Uterus (tissue), 4 donors: ENCODE results near the gene PDX1. TPM values are rescaled to one million over a fixed set of nuclear protein-coding genes. Genes with fewer than 3 reads are reported as not detected.

ENCODE experiments used
- DNase-seq, 2 donors: peaks; one replicate each; pipeline ENCODE4 v3.0.0-alpha.2; 2019 to 2020
- H3K27ac ChIP-seq, 2 donors: fragments of 200-600 bp; sonication (generic); 1 replicate in 1 of 2; 2 replicates in 1 of 2; pipeline ENCODE4 v1.5.1; 2016 to 2018
- H3K27me3 ChIP-seq, 2 donors: fragments of 200-600 bp; sonication (generic); one replicate each; pipeline ENCODE4 v1.5.1; 2018 to 2019; ENCODE audit warnings: control low read depth in 1 of 2
- H3K36me3 ChIP-seq, 2 donors: fragments of 200-600 bp; sonication (generic); one replicate each; pipeline ENCODE4 v1.5.1; 2019; ENCODE audit warnings: control low read depth in 1 of 2
- H3K4me1 ChIP-seq, 2 donors: fragments of 200-600 bp; sonication (generic); one replicate each; pipeline ENCODE4 v1.5.1; 2018 to 2019; ENCODE audit warnings: control low read depth in 1 of 2
- H3K4me3 ChIP-seq, 2 donors: fragments of 200-600 bp; sonication (generic); 1 replicate in 1 of 2; 2 replicates in 1 of 2; pipeline ENCODE4 v1.5.1; 2018 to 2019; ENCODE audit warnings: mild to moderate bottlenecking in 1 of 2
- H3K9me3 ChIP-seq, 2 donors: fragments of 200-600 bp; sonication (generic); one replicate each; pipeline ENCODE4 v1.5.1; 2019; ENCODE audit warnings: control low read depth in 1 of 2
- POLR2A ChIP-seq, 2 donors: fragments of 450-650 bp; IDR thresholded peaks; one replicate each; pipeline ENCODE4 v1.6.1; 2016; ENCODE audit warnings: antibody characterized with exemption in 2 of 2, mild to moderate bottlenecking in 1 of 2, moderate library complexity in 1 of 2
- intact Hi-C: fragments of 100-400 bp; cut with DNase I; formaldehyde crosslinking; loops from one replicate; pipeline ENCODE4 v1.15.1; 2023; ENCODE audit warnings: low total_unique reads
- total RNA-seq, 4 donors: library from RNA; depleted of rRNA in 3 of 4; stranded (reverse); fragments of >200 nt in 3 of 4; gene quantifications; one replicate each; pipeline versions ENCODE4 v1.1.0 to v1.2.4, GENCODE V29; 2014 to 2023
- TF ChIP-seq, protein P1 (sequence below), 4 experiments: fragments of 200-600 bp in 2 of 4; fragments of 450-650 bp in 2 of 4; sonication (generic) in 2 of 4; IDR thresholded peaks; one replicate each; pipeline ENCODE4 v1.5.1; 2016 to 2019; ENCODE audit warnings: antibody characterized with exemption in 4 of 4, mild to moderate bottlenecking in 2 of 4, moderate library complexity in 1 of 4
- donor health status: DM: yes; HTN: yes; CAD: no.

Gene PDX1
- total RNA-seq: not detected

DNA sequence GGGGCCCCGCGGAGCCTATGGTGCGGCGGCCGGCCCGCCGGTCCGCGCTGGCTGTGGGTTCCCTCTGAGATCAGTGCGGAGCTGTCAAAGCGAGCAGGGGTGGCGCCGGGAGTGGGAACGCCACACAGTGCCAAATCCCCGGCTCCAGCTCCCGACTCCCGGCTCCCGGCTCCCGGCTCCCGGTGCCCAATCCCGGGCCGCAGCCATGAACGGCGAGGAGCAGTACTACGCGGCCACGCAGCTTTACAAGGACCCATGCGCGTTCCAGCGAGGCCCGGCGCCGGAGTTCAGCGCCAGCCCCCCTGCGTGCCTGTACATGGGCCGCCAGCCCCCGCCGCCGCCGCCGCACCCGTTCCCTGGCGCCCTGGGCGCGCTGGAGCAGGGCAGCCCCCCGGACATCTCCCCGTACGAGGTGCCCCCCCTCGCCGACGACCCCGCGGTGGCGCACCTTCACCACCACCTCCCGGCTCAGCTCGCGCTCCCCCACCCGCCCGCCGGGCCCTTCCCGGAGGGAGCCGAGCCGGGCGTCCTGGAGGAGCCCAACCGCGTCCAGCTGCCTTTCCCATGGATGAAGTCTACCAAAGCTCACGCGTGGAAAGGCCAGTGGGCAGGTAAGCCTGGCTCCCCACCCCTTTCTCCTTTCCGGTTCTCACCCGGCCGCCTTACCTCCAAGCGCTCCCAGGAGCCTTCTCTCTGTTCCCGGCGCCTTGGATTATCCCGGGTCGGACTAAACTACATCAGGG is at the start of gene PDX1:
PDX1 (plus strand) TSS at position 67 of the 743 bp plus-strand sequence; CDS start at position 206, 139 bp downstream.
- intact Hi-C loops: no loop called here
- TF ChIP-seq, protein P1, sequence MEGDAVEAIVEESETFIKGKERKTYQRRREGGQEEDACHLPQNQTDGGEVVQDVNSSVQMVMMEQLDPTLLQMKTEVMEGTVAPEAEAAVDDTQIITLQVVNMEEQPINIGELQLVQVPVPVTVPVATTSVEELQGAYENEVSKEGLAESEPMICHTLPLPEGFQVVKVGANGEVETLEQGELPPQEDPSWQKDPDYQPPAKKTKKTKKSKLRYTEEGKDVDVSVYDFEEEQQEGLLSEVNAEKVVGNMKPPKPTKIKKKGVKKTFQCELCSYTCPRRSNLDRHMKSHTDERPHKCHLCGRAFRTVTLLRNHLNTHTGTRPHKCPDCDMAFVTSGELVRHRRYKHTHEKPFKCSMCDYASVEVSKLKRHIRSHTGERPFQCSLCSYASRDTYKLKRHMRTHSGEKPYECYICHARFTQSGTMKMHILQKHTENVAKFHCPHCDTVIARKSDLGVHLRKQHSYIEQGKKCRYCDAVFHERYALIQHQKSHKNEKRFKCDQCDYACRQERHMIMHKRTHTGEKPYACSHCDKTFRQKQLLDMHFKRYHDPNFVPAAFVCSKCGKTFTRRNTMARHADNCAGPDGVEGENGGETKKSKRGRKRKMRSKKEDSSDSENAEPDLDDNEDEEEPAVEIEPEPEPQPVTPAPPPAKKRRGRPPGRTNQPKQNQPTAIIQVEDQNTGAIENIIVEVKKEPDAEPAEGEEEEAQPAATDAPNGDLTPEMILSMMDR (IDR thresholded peaks at IDR 0.05): no peak
- TF ChIP-seq POLR2A (IDR thresholded peaks at IDR 0.05): no peak
- no peak within 1 kb of the TSS for H3K27ac ChIP-seq

DNA sequence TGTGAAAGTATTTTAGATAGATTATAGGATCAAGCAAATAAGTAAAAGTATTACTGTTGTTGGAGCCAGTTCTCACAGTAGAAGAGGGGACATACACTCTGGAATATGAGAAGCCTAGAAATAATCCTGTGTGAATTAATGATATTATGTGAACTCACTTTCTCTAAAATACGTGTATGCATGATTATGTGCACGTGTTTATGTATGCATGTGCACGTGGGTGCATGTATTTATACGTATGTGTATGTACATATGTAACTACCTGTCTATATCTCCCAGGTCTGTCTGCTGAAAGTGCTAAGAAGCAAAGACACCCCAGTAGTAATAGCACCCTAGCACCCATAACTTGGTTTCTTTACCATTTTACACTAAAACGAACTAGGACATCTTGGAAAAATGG is 41.5 kb upstream of the PDX1 start:
- Histone ChIP-seq H3K27me3 (no peaks in the 10 kb centered on the region), H3K36me3 (no peaks in the 10 kb centered on the region), H3K27ac (no peak overlapping the region), H3K9me3 (no peaks in the 10 kb centered on the region), H3K4me1 (no peaks in the 10 kb centered on the region), H3K4me3 (no peak overlapping the region)
- intact Hi-C loops: no loop called here
- DNase-seq: no peak
- TF ChIP-seq, protein P1 (IDR thresholded peaks at IDR 0.05): no peak
- TF ChIP-seq POLR2A (IDR thresholded peaks at IDR 0.05): no peak

More for the DNA sequence above, at the start of gene PDX1:
- Histone ChIP-seq H3K4me3 (peak within 1 kb of the TSS in 1 of 2 donors; percentile 19), H3K27me3 (peaks cover 16 to 81% of the 10 kb centered on the region in 2 donors), H3K4me1 (peaks cover 0 to 24% of the 10 kb centered on the region in 2 donors), H3K9me3 (no peaks in the 10 kb centered on the region), H3K36me3 (no peaks in the 10 kb centered on the region)
- no peak for DNase-seq

DNA sequence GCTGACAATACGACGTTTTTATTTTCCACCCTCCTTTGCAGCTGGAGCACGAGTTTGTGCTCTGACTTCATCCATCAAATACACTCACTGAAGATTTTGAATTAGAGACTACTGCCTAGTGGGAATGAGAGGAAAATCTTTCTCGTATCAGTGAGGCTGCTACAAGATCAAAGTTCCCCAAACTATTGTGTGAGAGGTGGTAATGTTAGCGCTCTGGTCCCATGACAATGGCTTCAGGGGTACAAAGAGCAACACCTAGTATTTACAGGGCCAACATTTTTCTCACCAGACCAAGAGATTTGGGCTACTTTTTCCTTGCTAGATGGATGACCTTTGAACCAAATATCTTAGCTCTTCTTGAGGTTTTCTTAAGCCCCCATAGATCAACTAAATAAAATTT is 30.3 kb upstream of the PDX1 start:
- no peak for DNase-seq
- Histone ChIP-seq H3K4me1 (no peaks in the 10 kb centered on the region), H3K27me3 (no peaks in the 10 kb centered on the region), H3K4me3 (no peak overlapping the region), H3K36me3 (no peaks in the 10 kb centered on the region), H3K9me3 (no peaks in the 10 kb centered on the region), H3K27ac (no peak overlapping the region)
- intact Hi-C loops: no loop called here
- no peak for TF ChIP-seq POLR2A (IDR thresholded peaks at IDR 0.05)
- TF ChIP-seq, protein P1 (IDR thresholded peaks at IDR 0.05): no peak

DNA sequence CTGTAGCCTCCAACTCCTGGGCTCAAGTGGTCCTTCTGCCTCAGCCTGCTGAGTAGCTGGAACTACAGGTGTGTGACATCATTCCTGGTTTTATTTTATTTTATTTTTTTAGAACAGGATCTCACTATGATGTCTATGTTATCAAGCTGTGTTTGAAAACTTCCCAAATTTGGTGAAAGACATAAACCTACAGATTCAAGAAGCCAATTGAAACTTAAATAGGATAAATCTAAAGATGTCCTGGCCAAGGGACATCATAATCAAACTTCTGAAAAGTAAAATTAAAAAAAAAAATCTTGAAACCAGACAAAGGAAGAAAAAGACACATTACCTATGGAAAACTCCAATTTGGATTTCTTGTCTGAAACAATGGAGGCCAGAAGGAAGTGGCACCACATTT is 23.1 kb upstream of the PDX1 start:
- TF ChIP-seq, protein P1 (IDR thresholded peaks at IDR 0.05): no peak
- TF ChIP-seq POLR2A (IDR thresholded peaks at IDR 0.05): no peak
- Histone ChIP-seq H3K36me3 (no peaks in the 10 kb centered on the region), H3K9me3 (no peaks in the 10 kb centered on the region), H3K27ac (no peak overlapping the region), H3K4me3 (no peak overlapping the region), H3K4me1 (no peaks in the 10 kb centered on the region), H3K27me3 (no peaks in the 10 kb centered on the region)
- DNase-seq: no peak
- intact Hi-C loops: no loop called here

DNA sequence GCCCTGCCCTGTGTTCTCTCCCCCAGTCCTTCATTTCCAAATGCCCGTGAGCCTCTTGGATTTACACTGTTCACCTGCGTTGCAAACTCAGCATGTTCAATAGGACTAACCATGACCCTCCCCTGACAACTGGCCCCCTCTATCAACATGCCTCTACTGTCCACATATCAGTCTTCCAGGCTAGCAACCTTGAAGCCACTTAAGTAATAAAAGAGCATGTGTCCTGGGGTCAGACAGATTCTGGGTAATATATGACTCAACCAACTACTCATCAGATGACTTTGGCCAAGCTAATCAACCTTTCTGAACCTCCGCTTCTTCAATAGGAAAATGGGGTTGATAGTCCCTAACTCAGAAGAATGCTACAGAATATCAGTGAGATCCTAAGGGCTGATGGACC is 15.1 kb upstream of the PDX1 start:
- H3K27me3 ChIP-seq: peaks cover 0 to 4% of the 10 kb centered on the region in 2 donors
- DNase-seq: no peak
- no peaks in the 10 kb centered on the region for H3K9me3 ChIP-seq
- no peak overlapping the region for H3K27ac ChIP-seq
- no peak overlapping the region for H3K4me3 ChIP-seq
- H3K36me3 ChIP-seq: no peaks in the 10 kb centered on the region
- TF ChIP-seq, protein P1 (IDR thresholded peaks at IDR 0.05): no peak
- no peak for TF ChIP-seq POLR2A (IDR thresholded peaks at IDR 0.05)
- H3K4me1 ChIP-seq: no peaks in the 10 kb centered on the region
- intact Hi-C loops: no loop called here
